A549 (cell line): ENCODE data around the gene MUC6. TPM values are rescaled to one million over a fixed set of nuclear protein-coding genes. Genes with fewer than 3 reads are reported as not detected.

Experiments
- ATAC-seq, 2 experiments: fragments of 200-7000 bp in 1 of 2; fragments of >200 bp in 1 of 2; cut with Nextera tagmentation in 1 of 2; cut with Tn5 transposase in 1 of 2; 3 replicates each; pipeline versions ENCODE4 v1.8.0 to v1.9.1; 2018 to 2020; ENCODE audit warnings: mild to moderate bottlenecking in 1 of 2, moderate library complexity in 1 of 2
- CTCF ChIA-PET: fragments of 300-600 bp; sonication (Branson Sonifier 250); formaldehyde crosslinking; extraction: SDS; loops from one replicate; lab custom pipeline; 2021; ENCODE audit warnings: antibody characterized with exemption, inconsistent platforms; lab: Yijun Ruan, JAX
- POLR2A ChIA-PET: fragments of 350-600 bp; formaldehyde crosslinking; extraction: SDS; loops from one replicate; lab custom pipeline; 2021; ENCODE audit warnings: antibody characterized with exemption, inconsistent platforms; lab: Yijun Ruan, JAX
- DNase-seq, 2 experiments: peaks; one replicate each; pipeline versions ENCODE4 v3.0.0 to v3.0.0-alpha.2; 2011 to 2016; ENCODE audit warnings: low read depth in 1 of 2, low spot score in 1 of 2
- FAIRE-seq: peaks from 2 replicates; lab custom pipeline; 2011; peaks lifted over from hg19 to GRCh38; lab: Jason Lieb, UNC
- H3K27ac ChIP-seq, 2 experiments: fragments of >200 bp; sonication (Bioruptor Twin); formaldehyde crosslinking; 3 replicates each; pipeline ENCODE4 v1.5.1; 2016 to 2017
- H3K4me1 ChIP-seq: fragments of >200 bp; sonication (Bioruptor Twin); formaldehyde crosslinking; 3 replicates; pipeline ENCODE4 v1.6.1; 2016
- H3K4me2 ChIP-seq: fragments of >200 bp; sonication (Bioruptor Twin); formaldehyde crosslinking; 3 replicates; pipeline ENCODE4 v1.6.1; 2016
- H3K4me3 ChIP-seq: fragments of >200 bp; sonication (Bioruptor Twin); formaldehyde crosslinking; 3 replicates; pipeline ENCODE4 v1.5.1; 2016
- H3K9me3 ChIP-seq: fragments of >200 bp; sonication (Bioruptor Twin); formaldehyde crosslinking; 3 replicates; pipeline ENCODE4 v1.6.1; 2016
- ATOH8 ChIP-seq: fragments of 250-450 bp; sonication (Bioruptor Pico); IDR thresholded peaks from 2 replicates; pipeline ENCODE4 v1.5.0; 2020; ENCODE audit warnings: low read depth, mild to moderate bottlenecking, moderate library complexity
- BHLHE40 ChIP-seq: IDR thresholded peaks from 2 replicates; pipeline ENCODE4 v1.6.1; 2012; ENCODE audit warnings: low read depth, low read length, inconsistent platforms
- CBX2 ChIP-seq: fragments of 200-600 bp; sonication (generic); IDR thresholded peaks from 2 replicates; pipeline ENCODE4 v1.6.1; 2016; ENCODE audit warnings: low read depth, mild to moderate bottlenecking, borderline replicate concordance
- CEBPB ChIP-seq, 2 experiments: fragments of >200 bp in 1 of 2; sonication (Bioruptor Twin) in 1 of 2; formaldehyde crosslinking in 1 of 2; IDR thresholded peaks; 2 replicates each; pipeline ENCODE4 v1.6.1; 2012 to 2016
- EHF ChIP-seq: fragments of 250-450 bp; sonication (Bioruptor Pico); IDR thresholded peaks from 2 replicates; pipeline ENCODE4 v1.5.0; 2020; ENCODE audit warnings: mild to moderate bottlenecking
- FOSB ChIP-seq: fragments of 250-450 bp; sonication (Bioruptor Pico); IDR thresholded peaks from 2 replicates; pipeline ENCODE4 v1.5.0; 2020; ENCODE audit warnings: mild to moderate bottlenecking, moderate library complexity
- FOSL2 ChIP-seq, 2 experiments: fragments of 450-650 bp in 1 of 2; fragments of >200 bp in 1 of 2; sonication (Bioruptor Twin) in 1 of 2; formaldehyde crosslinking; IDR thresholded peaks; 2 replicates each; pipeline versions ENCODE4 v1.5.0 to v1.6.1; 2016 to 2020; ENCODE audit warnings: mild to moderate bottlenecking in 1 of 2, moderate library complexity in 1 of 2
- HEYL ChIP-seq: fragments of 250-450 bp; sonication (Bioruptor Pico); IDR thresholded peaks from 2 replicates; pipeline ENCODE4 v1.8.0; 2021; ENCODE audit warnings: mild to moderate bottlenecking, moderate library complexity
- HMGXB4 ChIP-seq: fragments of 250-450 bp; sonication (Bioruptor Pico); IDR thresholded peaks from 2 replicates; pipeline ENCODE4 v1.5.0; 2021; ENCODE audit warnings: mild to moderate bottlenecking, moderate library complexity, borderline replicate concordance
- HOXA7 ChIP-seq: fragments of 250-450 bp; sonication (Bioruptor Pico); IDR thresholded peaks from 2 replicates; pipeline ENCODE4 v1.5.0; 2020; ENCODE audit warnings: mild to moderate bottlenecking, moderate library complexity
- HOXB13 ChIP-seq: fragments of 250-450 bp; sonication (Bioruptor Pico); IDR thresholded peaks from 2 replicates; pipeline ENCODE4 v1.5.0; 2020; ENCODE audit warnings: low read depth, mild to moderate bottlenecking, moderate library complexity
- HOXB5 ChIP-seq: fragments of 250-450 bp; sonication (Bioruptor Pico); IDR thresholded peaks from 2 replicates; pipeline ENCODE4 v1.5.0; 2020; ENCODE audit warnings: mild to moderate bottlenecking, moderate library complexity
- MAFK ChIP-seq: fragments of 450-650 bp; IDR thresholded peaks from 2 replicates; pipeline ENCODE4 v1.6.1; 2014; ENCODE audit not compliant: partially characterized antibody
- MYC ChIP-seq: IDR thresholded peaks from 2 replicates; pipeline ENCODE4 v1.6.1; 2012; ENCODE audit warnings: mild to moderate bottlenecking, inconsistent platforms, low read length, improper control_type of control experiment, borderline replicate concordance
- NFE2L2 ChIP-seq: fragments of 150-350 bp; conservative IDR thresholded peaks from 2 replicates; pipeline ENCODE4 v1.6.1; 2014; ENCODE audit warnings: low read length
- NPAS2 ChIP-seq: fragments of 250-450 bp; sonication (Bioruptor Pico); IDR thresholded peaks from 2 replicates; pipeline ENCODE4 v1.8.0; 2022; ENCODE audit warnings: mild to moderate bottlenecking, moderate library complexity, borderline replicate concordance
- NR3C1 ChIP-seq: fragments of >200 bp; sonication (Bioruptor Twin); formaldehyde crosslinking; IDR thresholded peaks from 3 replicates; pipeline ENCODE4 v1.6.1; 2017
- SREBF2 ChIP-seq: fragments of 450-650 bp; IDR thresholded peaks from 2 replicates; pipeline ENCODE4 v1.6.1; 2014; ENCODE audit warnings: mild to moderate bottlenecking, moderate library complexity
- ZFP36 ChIP-seq: fragments of 450-650 bp; IDR thresholded peaks from 2 replicates; pipeline ENCODE4 v1.6.1; 2014; ENCODE audit warnings: borderline replicate concordance; ENCODE audit not compliant: partially characterized antibody
- ZNF302 ChIP-seq: fragments of 250-450 bp; sonication (Bioruptor Pico); IDR thresholded peaks from 2 replicates; pipeline ENCODE4 v1.9.0; 2021; ENCODE audit warnings: inconsistent platforms, mild to moderate bottlenecking, moderate library complexity
- ZSCAN20 ChIP-seq: fragments of 250-450 bp; sonication (Bioruptor Pico); IDR thresholded peaks from 2 replicates; pipeline ENCODE4 v1.8.0; 2022; ENCODE audit warnings: mild to moderate bottlenecking, moderate library complexity
- WGBS: methylation state at CpG from one replicate; pipeline ENCODE4 v1.1.6; 2017; ENCODE audit errors: missing lambda C conversion rate; 5-methylcytosine and 5-hydroxymethylcytosine counted together
- polyA plus RNA-seq, 4 experiments: library from polyadenylated mRNA; depleted of rRNA in 3 of 4; stranded (reverse); fragments of >200 nt; fragmentation: RNase III in 1 of 4; extraction: RNeasy Plus Mini Kit Qiagen cat#74134 plus additional on column Dnase treatment in 1 of 4; gene quantifications; 2 replicates in 3 of 4; 3 replicates in 1 of 4; pipeline ENCODE4 v1.2.3, GENCODE V29; 2011 to 2017
- TF ChIP-seq, protein P1 (sequence below): IDR thresholded peaks from 2 replicates; pipeline ENCODE4 v1.6.1; 2012; ENCODE audit warnings: low read depth, borderline replicate concordance
- TF ChIP-seq, protein P2 (sequence below): fragments of >200 bp; sonication (Bioruptor Twin); formaldehyde crosslinking; IDR thresholded peaks from 3 replicates; pipeline ENCODE4 v1.5.1; 2016

Gene MUC6
- polyA plus RNA-seq, 2 of the 4 experiments (the other 2 are of a cell fraction), result not detected

DNA sequence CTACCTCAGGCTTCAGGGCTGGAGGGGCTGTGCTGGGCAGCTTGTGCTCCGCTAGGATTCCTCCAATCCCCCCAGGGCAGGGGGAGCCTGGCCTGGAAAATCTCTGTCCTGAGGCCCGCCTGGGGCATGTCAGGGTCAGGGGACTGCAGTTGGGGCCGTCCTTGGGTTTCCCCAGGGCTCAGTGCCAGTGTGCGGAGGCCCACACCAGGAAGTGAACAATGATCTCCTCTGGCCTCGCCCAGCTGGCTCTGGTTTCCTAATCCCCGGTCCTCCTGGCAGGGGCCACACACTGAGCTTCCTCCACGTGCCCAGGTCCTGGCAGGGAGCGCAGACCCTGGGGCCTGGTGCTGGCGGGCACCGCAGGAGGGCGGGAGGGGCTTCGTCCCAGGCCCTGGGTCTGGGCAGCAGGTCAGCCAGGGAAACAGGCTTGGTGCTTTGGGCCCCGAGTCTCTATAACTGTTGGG lies 36.8 kb upstream of the MUC6 start (continued):
- TF ChIP-seq HOXA7 (CRISPR knock-in tag) (no peak), ATOH8 (CRISPR knock-in tag) (peak; percentile 69), NPAS2 (CRISPR knock-in tag) (peak; percentile 51; the same call in 1 of the 2 replicates), EHF (CRISPR knock-in tag) (peak; percentile 93), HMGXB4 (CRISPR knock-in tag) (no peak), FOSB (CRISPR knock-in tag) (0 out of 2 replicates have a peak, but pooled peaks have one; percentile 28), MYC (peak; percentile 70; the same call in 1 of the 2 replicates), ZFP36 (no peak), MAFK (no peak), CEBPB (IDR thresholded peaks at IDR 0.05) (peak; percentile 14 to 55; a peak in 1 of 4 replicates), NFE2L2 (no peak), HOXB13 (CRISPR knock-in tag) (peak; percentile 96), HOXB5 (peak; percentile 81), FOSL2 (IDR thresholded peaks at IDR 0.05) (no peak), FOSL2 (CRISPR knock-in tag; IDR thresholded peaks at IDR 0.05) (peak; percentile 40), NR3C1 (no peak), CBX2 (no peak), HEYL (CRISPR knock-in tag) (peak; percentile 89), BHLHE40 (no peak), SREBF2 (no peak)
- TF ChIP-seq, protein P1, sequence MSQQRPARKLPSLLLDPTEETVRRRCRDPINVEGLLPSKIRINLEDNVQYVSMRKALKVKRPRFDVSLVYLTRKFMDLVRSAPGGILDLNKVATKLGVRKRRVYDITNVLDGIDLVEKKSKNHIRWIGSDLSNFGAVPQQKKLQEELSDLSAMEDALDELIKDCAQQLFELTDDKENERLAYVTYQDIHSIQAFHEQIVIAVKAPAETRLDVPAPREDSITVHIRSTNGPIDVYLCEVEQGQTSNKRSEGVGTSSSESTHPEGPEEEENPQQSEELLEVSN, result peak; percentile 70; the same call in 1 of the 2 replicates
- TF ChIP-seq, protein P2, sequence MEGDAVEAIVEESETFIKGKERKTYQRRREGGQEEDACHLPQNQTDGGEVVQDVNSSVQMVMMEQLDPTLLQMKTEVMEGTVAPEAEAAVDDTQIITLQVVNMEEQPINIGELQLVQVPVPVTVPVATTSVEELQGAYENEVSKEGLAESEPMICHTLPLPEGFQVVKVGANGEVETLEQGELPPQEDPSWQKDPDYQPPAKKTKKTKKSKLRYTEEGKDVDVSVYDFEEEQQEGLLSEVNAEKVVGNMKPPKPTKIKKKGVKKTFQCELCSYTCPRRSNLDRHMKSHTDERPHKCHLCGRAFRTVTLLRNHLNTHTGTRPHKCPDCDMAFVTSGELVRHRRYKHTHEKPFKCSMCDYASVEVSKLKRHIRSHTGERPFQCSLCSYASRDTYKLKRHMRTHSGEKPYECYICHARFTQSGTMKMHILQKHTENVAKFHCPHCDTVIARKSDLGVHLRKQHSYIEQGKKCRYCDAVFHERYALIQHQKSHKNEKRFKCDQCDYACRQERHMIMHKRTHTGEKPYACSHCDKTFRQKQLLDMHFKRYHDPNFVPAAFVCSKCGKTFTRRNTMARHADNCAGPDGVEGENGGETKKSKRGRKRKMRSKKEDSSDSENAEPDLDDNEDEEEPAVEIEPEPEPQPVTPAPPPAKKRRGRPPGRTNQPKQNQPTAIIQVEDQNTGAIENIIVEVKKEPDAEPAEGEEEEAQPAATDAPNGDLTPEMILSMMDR, result no peak

DNA sequence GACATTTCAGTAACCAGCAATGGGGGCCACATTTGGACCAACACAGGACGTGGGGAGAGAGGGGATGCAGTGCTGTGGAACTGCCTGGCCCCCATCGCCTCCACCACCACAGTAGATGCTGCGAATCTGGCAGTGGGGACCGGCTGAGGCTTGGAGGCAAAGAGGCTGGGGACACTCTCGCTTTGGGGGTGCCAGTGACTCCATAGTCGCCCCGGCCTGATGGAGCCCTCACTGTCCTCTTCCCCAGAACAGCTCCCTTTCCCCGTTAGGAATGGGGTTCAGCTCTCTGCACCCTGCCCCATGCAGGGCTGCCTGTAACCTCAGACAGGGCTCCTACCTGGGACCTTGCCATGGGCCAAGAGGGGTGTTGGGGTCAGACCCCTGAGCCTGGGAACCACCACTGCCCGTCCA lies 36.3 kb upstream of the MUC6 start:
- TF ChIP-seq EHF (CRISPR knock-in tag), result no peak
- no peak for TF ChIP-seq CBX2
- TF ChIP-seq ZNF302 (CRISPR knock-in tag), result no peak
- TF ChIP-seq ZSCAN20 (CRISPR knock-in tag), result no peak
- FAIRE-seq (no peak), DNase-seq (no peak), ATAC-seq (no peak; a peak in 2 of 6 replicates)
- Histone ChIP-seq H3K27ac (peak overlapping the region; percentile 76 to 92), H3K4me3 (no peak overlapping the region), H3K4me2 (peak overlapping the region; percentile 49), H3K4me1 (peaks cover 36% of the 10 kb centered on the region), H3K9me3 (no peaks in the 10 kb centered on the region)
- POLR2A ChIA-PET, result no interaction called here
- CTCF ChIA-PET, result no interaction called here
- WGBS, result 80% methylated on average over 9 of the region's 9 CpGs
